ENCODE measurements around the gene MTMR1.

The MTMR1 gene

DNA sequence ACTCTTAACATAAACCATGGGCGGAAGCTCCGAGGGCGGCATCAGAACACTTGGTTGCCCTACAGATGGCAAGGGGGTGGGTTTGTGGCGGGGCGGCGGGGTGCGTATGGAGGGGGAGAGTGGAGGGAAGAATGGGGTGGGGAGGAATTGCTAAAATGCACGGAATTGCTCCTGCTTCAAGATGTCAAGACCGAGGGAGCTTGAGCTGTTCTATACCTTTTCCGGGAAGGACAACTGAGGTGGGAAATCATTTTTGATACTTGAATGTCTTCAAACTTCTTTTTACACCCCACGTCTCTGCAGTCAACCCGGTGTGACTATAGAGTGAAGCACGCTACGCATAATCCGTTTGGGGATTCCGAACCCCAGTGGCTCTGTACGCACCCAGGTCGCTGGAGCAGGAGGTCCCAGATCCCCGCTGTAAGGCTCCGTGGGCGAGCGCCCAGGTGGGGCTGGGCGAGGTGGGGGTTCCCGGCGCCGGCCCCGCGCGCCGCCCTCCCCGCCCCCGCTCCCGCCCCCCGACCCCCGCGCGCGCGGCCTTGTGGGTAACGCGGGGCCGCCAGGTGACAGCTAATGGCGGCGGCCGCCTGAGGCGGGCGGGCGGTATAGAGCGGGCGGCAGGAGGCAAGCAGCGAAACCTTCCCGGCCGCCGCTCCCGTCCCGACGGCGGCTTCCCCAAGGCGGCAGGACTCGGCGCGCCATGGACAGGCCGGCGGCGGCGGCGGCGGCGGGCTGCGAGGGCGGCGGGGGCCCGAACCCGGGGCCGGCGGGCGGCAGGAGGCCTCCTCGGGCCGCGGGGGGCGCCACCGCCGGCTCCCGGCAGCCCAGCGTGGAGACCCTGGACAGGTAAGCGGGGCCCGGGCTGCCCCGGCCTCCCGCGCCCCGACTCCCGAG lies at the start of gene MTMR1:
TSS of gene MTMR1 (plus strand) at position 566 of the 894 bp plus-strand sequence. CDS start at position 701, 135 bp downstream.
- Mint-ChIP-seq H3K4me1 (peaks cover 19% of the 10 kb centered on the region), H3K36me3 (ENCODE audit: low read depth) (peaks cover 15% of the 10 kb centered on the region), H3K27me3 (ENCODE audit: low read depth, poor library complexity) (no peaks in the 10 kb centered on the region), H3K9me3 (peaks cover 62% of the 10 kb centered on the region), H3K27ac (no peak within 1 kb of the TSS), H3K4me3 (peak within 1 kb of the TSS; percentile 85)
- DNase-seq, result peak; percentile 51
- TF ChIP-seq, protein P1, sequence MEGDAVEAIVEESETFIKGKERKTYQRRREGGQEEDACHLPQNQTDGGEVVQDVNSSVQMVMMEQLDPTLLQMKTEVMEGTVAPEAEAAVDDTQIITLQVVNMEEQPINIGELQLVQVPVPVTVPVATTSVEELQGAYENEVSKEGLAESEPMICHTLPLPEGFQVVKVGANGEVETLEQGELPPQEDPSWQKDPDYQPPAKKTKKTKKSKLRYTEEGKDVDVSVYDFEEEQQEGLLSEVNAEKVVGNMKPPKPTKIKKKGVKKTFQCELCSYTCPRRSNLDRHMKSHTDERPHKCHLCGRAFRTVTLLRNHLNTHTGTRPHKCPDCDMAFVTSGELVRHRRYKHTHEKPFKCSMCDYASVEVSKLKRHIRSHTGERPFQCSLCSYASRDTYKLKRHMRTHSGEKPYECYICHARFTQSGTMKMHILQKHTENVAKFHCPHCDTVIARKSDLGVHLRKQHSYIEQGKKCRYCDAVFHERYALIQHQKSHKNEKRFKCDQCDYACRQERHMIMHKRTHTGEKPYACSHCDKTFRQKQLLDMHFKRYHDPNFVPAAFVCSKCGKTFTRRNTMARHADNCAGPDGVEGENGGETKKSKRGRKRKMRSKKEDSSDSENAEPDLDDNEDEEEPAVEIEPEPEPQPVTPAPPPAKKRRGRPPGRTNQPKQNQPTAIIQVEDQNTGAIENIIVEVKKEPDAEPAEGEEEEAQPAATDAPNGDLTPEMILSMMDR (IDR thresholded peaks at IDR 0.05), result no peak

DNA sequence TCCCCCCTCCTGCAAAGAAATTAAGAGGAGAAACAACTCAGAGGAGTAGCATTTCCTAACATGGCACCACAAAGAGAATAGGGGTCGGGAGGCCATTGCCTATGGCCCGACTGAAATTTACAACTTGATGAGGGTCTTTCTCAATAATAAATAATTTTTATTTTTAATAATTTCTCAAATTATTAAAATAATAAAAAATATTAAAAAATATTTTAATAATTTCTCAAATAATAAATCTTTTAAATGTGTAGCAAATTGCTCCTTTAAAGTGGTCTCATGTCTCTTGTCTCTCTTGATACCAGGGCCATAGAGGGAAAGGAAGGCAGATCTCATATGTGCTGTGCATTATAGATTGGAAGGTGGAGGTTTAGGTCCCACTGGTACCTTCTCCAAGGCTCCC lies 49.2 kb upstream of the MTMR1 start:
- TF ChIP-seq, protein P1 (IDR thresholded peaks at IDR 0.05), result no peak
- H3K36me3 Mint-ChIP-seq (ENCODE audit: low read depth), result no peaks in the 10 kb centered on the region
- H3K4me1 Mint-ChIP-seq, result peaks cover 21% of the 10 kb centered on the region
- H3K9me3 Mint-ChIP-seq, result no peaks in the 10 kb centered on the region
- H3K4me3 Mint-ChIP-seq, result no peak overlapping the region
- H3K27ac Mint-ChIP-seq, result no peak overlapping the region
- no peaks in the 10 kb centered on the region for H3K27me3 Mint-ChIP-seq (ENCODE audit: low read depth, poor library complexity)
- DNase-seq, result no peak

DNA sequence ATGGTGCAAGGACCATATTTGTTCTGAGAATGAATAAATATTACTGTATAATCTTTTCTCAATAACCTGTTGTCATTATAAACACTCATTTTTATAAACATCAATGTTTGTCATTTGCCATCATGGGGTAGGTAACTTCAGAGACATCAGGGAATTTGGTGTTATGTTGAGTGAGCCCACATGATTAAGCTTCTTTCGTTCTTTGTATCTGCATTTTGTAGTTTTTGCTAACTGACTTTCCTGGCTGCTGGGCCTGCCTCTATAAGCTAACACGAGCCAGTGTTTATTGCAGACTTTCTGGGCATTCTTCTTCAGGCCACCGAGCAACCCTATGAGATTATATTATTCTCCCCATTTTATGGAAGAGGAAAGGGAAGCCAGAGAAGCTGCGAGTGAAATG lies 48.8 kb upstream of the MTMR1 start:
- no peaks in the 10 kb centered on the region for H3K27me3 Mint-ChIP-seq (ENCODE audit: low read depth, poor library complexity)
- no peak overlapping the region for H3K27ac Mint-ChIP-seq
- H3K36me3 Mint-ChIP-seq (ENCODE audit: low read depth), result no peaks in the 10 kb centered on the region
- no peak for DNase-seq
- H3K4me1 Mint-ChIP-seq, result peaks cover 21% of the 10 kb centered on the region
- TF ChIP-seq, protein P1 (IDR thresholded peaks at IDR 0.05), result no peak
- H3K9me3 Mint-ChIP-seq, result no peaks in the 10 kb centered on the region
- H3K4me3 Mint-ChIP-seq, result no peak overlapping the region

DNA sequence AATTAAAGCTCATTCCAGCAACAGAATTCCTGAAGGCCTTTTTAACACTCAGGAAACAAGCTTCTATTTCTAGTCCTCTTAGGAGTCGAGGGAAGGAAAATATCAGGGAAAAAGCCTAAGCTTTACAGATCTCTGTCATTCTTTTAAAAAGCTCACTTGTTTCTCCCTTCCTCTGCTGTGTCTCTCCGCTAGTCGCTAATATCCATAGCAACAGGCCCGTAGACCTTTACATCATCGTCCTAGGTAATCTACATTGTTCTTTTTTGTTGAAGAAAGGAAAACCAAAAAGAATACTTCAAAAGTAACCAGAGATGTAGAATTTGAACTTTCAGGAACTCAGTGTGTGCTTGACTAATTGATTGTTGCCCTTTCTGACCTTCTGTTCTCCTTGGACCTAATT lies 45.9 kb upstream of the MTMR1 start:
- Mint-ChIP-seq H3K27ac (peak overlapping the region; percentile 24), H3K9me3 (peaks cover 12% of the 10 kb centered on the region), H3K4me1 (peaks cover 21% of the 10 kb centered on the region), H3K27me3 (ENCODE audit: low read depth, poor library complexity) (no peaks in the 10 kb centered on the region), H3K36me3 (ENCODE audit: low read depth) (peaks cover 5% of the 10 kb centered on the region), H3K4me3 (no peak overlapping the region)
- no peak for DNase-seq
- TF ChIP-seq, protein P1 (IDR thresholded peaks at IDR 0.05), result no peak

DNA sequence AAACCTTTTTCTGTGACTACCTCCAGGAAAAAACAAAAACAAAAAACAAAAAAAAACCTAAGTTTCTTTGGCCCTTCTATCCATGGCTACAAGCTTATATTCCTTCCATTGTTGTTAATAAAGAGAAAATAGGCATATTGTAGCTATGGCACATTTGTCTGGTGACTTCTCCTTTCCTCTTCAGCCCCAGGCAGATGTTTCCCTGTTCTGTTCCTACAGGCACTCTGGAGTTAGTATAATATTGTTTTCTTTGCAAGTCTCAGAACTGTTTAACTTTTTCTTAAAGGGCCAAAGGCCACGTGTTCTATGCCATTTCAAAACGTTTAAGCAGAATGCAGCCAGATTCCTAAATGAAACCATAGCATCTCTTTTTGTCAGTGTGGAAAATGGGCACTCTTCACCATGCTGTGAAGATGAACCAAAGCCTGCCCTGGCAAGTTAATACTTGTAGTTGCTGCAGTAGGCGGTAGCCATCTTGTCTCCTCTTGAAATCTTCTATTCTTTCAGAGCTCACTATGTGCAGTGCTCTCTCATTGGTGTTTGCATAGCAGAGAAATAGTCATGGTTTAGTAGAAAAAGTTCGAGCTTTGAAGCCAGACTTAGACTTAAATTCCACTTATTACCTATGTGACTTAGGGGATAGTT lies 44.8 kb upstream of the MTMR1 start:
- Mint-ChIP-seq H3K9me3 (peaks cover 12% of the 10 kb centered on the region), H3K36me3 (ENCODE audit: low read depth) (peaks cover 5% of the 10 kb centered on the region), H3K27me3 (ENCODE audit: low read depth, poor library complexity) (no peaks in the 10 kb centered on the region), H3K4me1 (peaks cover 21% of the 10 kb centered on the region), H3K4me3 (no peak overlapping the region), H3K27ac (peak overlapping the region; percentile 18)
- no peak for DNase-seq
- TF ChIP-seq, protein P1 (IDR thresholded peaks at IDR 0.05), result no peak

Data from nephron progenitor cell (in vitro differentiated cells).